AG09309 (cell line): Measurements from ENCODE around the gene GIMAP5.

ENCODE experiments used
- DNase-seq: peaks from one replicate; pipeline ENCODE4 v3.0.0-alpha.2; 2010; ENCODE audit warnings: low read depth
- H3K4me3 ChIP-seq: 2 replicates; pipeline ENCODE4 v1.5.1; 2011; ENCODE audit warnings: mild to moderate bottlenecking, low read depth, low read length, moderate library complexity; ENCODE audit not compliant: control insufficient read depth
- TF ChIP-seq, protein P1 (sequence below): IDR thresholded peaks from 2 replicates; pipeline ENCODE4 v1.5.1; 2011; ENCODE audit warnings: mild to moderate bottlenecking, low read depth, low read length, inconsistent platforms; ENCODE audit not compliant: insufficient read depth, control insufficient read depth; ENCODE audit errors: missing control alignments

Gene GIMAP5

GRCh38 chr7:150746921-150747320 lies 9.7 kb downstream of the GIMAP5 start:
- TF ChIP-seq, protein P1, sequence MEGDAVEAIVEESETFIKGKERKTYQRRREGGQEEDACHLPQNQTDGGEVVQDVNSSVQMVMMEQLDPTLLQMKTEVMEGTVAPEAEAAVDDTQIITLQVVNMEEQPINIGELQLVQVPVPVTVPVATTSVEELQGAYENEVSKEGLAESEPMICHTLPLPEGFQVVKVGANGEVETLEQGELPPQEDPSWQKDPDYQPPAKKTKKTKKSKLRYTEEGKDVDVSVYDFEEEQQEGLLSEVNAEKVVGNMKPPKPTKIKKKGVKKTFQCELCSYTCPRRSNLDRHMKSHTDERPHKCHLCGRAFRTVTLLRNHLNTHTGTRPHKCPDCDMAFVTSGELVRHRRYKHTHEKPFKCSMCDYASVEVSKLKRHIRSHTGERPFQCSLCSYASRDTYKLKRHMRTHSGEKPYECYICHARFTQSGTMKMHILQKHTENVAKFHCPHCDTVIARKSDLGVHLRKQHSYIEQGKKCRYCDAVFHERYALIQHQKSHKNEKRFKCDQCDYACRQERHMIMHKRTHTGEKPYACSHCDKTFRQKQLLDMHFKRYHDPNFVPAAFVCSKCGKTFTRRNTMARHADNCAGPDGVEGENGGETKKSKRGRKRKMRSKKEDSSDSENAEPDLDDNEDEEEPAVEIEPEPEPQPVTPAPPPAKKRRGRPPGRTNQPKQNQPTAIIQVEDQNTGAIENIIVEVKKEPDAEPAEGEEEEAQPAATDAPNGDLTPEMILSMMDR, result no peak
- no peak for DNase-seq
- no peak overlapping the region for H3K4me3 ChIP-seq

DNA sequence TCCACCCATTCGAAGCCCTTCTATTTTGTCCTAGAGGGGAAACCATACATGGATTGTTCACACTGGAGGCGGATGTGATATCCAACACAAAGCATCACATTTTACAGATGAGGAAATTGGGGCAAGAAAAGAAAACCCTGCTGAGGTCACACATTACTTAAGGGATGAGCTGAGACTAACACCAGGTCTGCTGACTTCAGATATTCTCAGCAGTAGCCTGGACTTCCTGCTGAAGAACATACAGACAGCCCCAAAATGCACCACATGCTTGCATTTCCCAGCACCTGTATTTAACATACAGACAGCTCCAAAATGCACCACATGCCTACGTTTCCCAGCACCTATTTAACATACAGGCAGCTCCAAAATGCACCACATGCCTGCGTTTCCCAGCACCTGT lies 11.2 kb downstream of the GIMAP5 start:
- no peak for DNase-seq
- H3K4me3 ChIP-seq, result no peak overlapping the region
- TF ChIP-seq, protein P1, result no peak

DNA sequence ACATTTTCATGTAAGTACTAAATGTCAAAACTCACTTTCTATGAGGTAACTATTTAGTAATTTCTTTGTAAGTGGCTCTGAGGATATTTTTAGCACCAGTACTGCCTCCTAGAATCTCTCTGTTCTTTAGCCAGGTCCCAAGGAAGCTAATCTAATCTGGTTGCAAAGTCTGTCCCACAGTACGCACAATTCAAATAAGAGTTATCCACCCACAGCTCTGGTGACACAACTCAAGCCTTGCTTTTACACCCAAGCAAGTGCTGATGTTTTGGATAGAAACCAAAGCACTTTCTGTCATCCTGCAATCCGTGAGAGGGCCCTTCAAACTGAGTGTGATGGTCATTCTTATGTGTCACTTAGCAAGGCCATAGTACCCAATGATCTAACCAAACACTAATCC lies 14.5 kb downstream of the GIMAP5 start:
- H3K4me3 ChIP-seq, result no peak overlapping the region
- TF ChIP-seq, protein P1, result no peak
- DNase-seq, result no peak

GRCh38 chr7:150753239-150753638 lies 16.0 kb downstream of the GIMAP5 start:
- H3K4me3 ChIP-seq, result no peak overlapping the region
- DNase-seq, result no peak
- TF ChIP-seq, protein P1, result no peak

GRCh38 chr7:150753826-150754603 lies 16.8 kb downstream of the GIMAP5 start:
- TF ChIP-seq, protein P1, result no peak
- H3K4me3 ChIP-seq, result no peak overlapping the region
- no peak for DNase-seq

GRCh38 chr7:150754951-150755350 lies 17.7 kb downstream of the GIMAP5 start:
- DNase-seq, result no peak
- H3K4me3 ChIP-seq, result no peak overlapping the region
- TF ChIP-seq, protein P1, result no peak
